Endodermal cell (in vitro differentiated cells): ENCODE data around the gene VAV3. TPM values are rescaled to one million over a fixed set of nuclear protein-coding genes. Genes with fewer than 3 reads are reported as not detected.

Experiments
- DNase-seq: peaks from one replicate; pipeline ENCODE4 v3.0.0-alpha.2; 2017
- H3K27ac ChIP-seq: 2 replicates; pipeline ENCODE4 v1.5.1; 2013; ENCODE audit warnings: mild to moderate bottlenecking, low read depth, low read length, moderate library complexity
- H3K27me3 ChIP-seq: 2 replicates; pipeline ENCODE4 v1.6.1; 2013; ENCODE audit warnings: mild to moderate bottlenecking, low read length, moderate library complexity; ENCODE audit not compliant: insufficient read depth, control insufficient read depth, poor library complexity, severe bottlenecking
- H3K36me3 ChIP-seq: 2 replicates; pipeline ENCODE4 v1.7.0; 2013; ENCODE audit warnings: mild to moderate bottlenecking, low read length, moderate library complexity; ENCODE audit not compliant: control insufficient read depth, insufficient read depth
- H3K4me1 ChIP-seq: one replicate; pipeline ENCODE4 v1.7.0; 2013; ENCODE audit warnings: low read length; ENCODE audit not compliant: control insufficient read depth, insufficient read depth
- H3K4me3 ChIP-seq: 2 replicates; pipeline ENCODE4 v1.5.1; 2013; ENCODE audit warnings: mild to moderate bottlenecking, low read length, moderate library complexity
- H3K9ac ChIP-seq: 2 replicates; pipeline ENCODE4 v1.6.1; 2013; ENCODE audit warnings: mild to moderate bottlenecking, low read length, moderate library complexity; ENCODE audit not compliant: poor library complexity, severe bottlenecking; ENCODE audit errors: extremely low read depth
- H3K9me3 ChIP-seq: 2 replicates; pipeline ENCODE4 v1.6.1; 2013; ENCODE audit warnings: mild to moderate bottlenecking, low read length, moderate library complexity; ENCODE audit not compliant: control insufficient read depth
- H3K27ac Mint-ChIP-seq: 2 replicates; pipeline ENCODE4 v1.8.0; 2020; ENCODE audit warnings: mixed read lengths
- H3K27me3 Mint-ChIP-seq: 2 replicates; pipeline ENCODE4 v1.8.0; 2021; ENCODE audit warnings: mild to moderate bottlenecking, mixed read lengths; ENCODE audit not compliant: insufficient read depth
- H3K36me3 Mint-ChIP-seq: 2 replicates; pipeline ENCODE4 v1.8.0; 2020; ENCODE audit warnings: low read depth, mixed read lengths
- H3K4me1 Mint-ChIP-seq: 2 replicates; pipeline ENCODE4 v1.8.0; 2020; ENCODE audit warnings: mixed read lengths
- H3K4me3 Mint-ChIP-seq: 2 replicates; pipeline ENCODE4 v1.8.0; 2020; ENCODE audit warnings: mild to moderate bottlenecking, moderate library complexity, mixed read lengths
- H3K9me3 Mint-ChIP-seq: 2 replicates; pipeline ENCODE4 v1.8.0; 2020; ENCODE audit warnings: mild to moderate bottlenecking, mixed read lengths
- WGBS, 2 experiments: methylation state at CpG; one replicate each; pipeline versions ENCODE4 v1.1.5 to v1.1.7; 2013; ENCODE audit warnings: missing lambda C conversion rate in 2 of 2, mixed read lengths in 1 of 2; ENCODE audit not compliant: insufficient coverage in 1 of 2, insufficient read length in 1 of 2; 5-methylcytosine and 5-hydroxymethylcytosine counted together
- total RNA-seq, 2 donors: library from RNA; stranded (reverse); fragmentation: NEBNext Ultra II Directional in 1 of 2; extraction: Animal tissue kit (Norgen Biotek cat#: 25700) in 1 of 2; gene quantifications; 2 replicates in 1 of 2; 3 replicates in 1 of 2; pipeline ENCODE4 v1.2.1, GENCODE V29; 2021
- TF ChIP-seq, protein P1 (sequence below): fragments of 200-600 bp; sonication (generic); conservative IDR thresholded peaks from 2 replicates; pipeline ENCODE4 v1.5.0; 2021; ENCODE audit warnings: antibody characterized with exemption, mild to moderate bottlenecking

The VAV3 gene
- total RNA-seq, 2 donors from 2014 or later = 6.9 to 9.6 TPM

DNA sequence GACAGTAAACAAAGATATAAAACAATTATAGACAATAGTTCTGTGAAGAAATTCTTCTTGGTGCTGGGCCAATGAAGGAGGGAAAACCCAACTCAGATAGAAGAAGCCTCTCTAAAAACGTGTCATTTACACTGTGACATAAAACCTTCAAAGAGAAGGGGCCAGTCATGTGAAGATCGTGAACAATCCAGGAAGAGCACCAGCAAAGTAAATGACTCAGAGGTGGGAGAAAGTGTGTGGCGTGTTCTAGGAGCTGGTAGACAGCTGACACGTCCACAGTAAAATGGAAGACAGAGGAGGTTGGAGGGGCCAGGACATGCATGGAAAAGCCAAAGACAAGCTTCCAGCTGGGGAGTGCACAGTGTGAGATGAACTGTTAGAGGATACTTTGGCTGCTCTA lies 143.6 kb downstream of the VAV3 start:
- no peaks in the 10 kb centered on the region for H3K27me3 Mint-ChIP-seq

DNA sequence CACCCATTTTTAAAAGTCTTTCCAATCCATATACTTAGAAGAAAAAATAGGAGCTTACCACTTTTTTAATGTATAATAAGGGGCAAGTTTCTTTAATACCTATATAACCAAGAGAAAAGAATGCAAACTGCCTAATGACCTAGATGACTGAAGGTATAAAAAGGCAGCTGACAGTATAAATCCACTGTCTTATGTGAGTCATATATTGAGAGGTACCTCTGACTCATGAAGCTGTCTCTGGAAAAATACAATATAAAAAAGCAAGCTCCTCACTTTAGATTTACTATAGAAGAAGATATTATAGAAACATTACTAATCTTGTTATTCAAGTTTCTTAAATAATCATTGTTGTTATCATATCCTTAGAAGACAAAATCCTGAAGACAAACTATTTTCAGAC lies 144.2 kb downstream of the VAV3 start:
- Mint-ChIP-seq H3K27ac (no peak overlapping the region), H3K27me3 (no peaks in the 10 kb centered on the region), H3K4me1 (peaks cover 18% of the 10 kb centered on the region), H3K9me3 (peaks cover 9% of the 10 kb centered on the region), H3K4me3 (no peak overlapping the region), H3K36me3 (peaks cover 8% of the 10 kb centered on the region)
- H3K27ac ChIP-seq = no peak overlapping the region
- no peak overlapping the region for H3K9ac ChIP-seq
- H3K27me3 ChIP-seq = no peaks in the 10 kb centered on the region
- H3K4me3 ChIP-seq = no peak overlapping the region
- H3K4me1 ChIP-seq = no peaks in the 10 kb centered on the region
- no peaks in the 10 kb centered on the region for H3K9me3 ChIP-seq
- TF ChIP-seq, protein P1, sequence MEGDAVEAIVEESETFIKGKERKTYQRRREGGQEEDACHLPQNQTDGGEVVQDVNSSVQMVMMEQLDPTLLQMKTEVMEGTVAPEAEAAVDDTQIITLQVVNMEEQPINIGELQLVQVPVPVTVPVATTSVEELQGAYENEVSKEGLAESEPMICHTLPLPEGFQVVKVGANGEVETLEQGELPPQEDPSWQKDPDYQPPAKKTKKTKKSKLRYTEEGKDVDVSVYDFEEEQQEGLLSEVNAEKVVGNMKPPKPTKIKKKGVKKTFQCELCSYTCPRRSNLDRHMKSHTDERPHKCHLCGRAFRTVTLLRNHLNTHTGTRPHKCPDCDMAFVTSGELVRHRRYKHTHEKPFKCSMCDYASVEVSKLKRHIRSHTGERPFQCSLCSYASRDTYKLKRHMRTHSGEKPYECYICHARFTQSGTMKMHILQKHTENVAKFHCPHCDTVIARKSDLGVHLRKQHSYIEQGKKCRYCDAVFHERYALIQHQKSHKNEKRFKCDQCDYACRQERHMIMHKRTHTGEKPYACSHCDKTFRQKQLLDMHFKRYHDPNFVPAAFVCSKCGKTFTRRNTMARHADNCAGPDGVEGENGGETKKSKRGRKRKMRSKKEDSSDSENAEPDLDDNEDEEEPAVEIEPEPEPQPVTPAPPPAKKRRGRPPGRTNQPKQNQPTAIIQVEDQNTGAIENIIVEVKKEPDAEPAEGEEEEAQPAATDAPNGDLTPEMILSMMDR = no peak
- H3K36me3 ChIP-seq = no peaks in the 10 kb centered on the region
- DNase-seq = no peak

More for the DNA sequence above, 143.6 kb downstream of the VAV3 start:
- Histone ChIP-seq H3K4me1 (no peaks in the 10 kb centered on the region), H3K9me3 (no peaks in the 10 kb centered on the region), H3K36me3 (no peaks in the 10 kb centered on the region), H3K9ac (no peak overlapping the region), H3K27me3 (no peaks in the 10 kb centered on the region), H3K27ac (no peak overlapping the region), H3K4me3 (no peak overlapping the region)
- H3K4me1 Mint-ChIP-seq = peaks cover 18% of the 10 kb centered on the region
- peaks cover 9% of the 10 kb centered on the region for H3K9me3 Mint-ChIP-seq
- no peak overlapping the region for H3K27ac Mint-ChIP-seq
- WGBS, 2 experiments = 85 to 100% methylated on average over 1 to 4 of the region's 4 CpGs
- DNase-seq = no peak
- TF ChIP-seq, protein P1 = no peak
- H3K4me3 Mint-ChIP-seq = no peak overlapping the region
- H3K36me3 Mint-ChIP-seq = peaks cover 8% of the 10 kb centered on the region

DNA sequence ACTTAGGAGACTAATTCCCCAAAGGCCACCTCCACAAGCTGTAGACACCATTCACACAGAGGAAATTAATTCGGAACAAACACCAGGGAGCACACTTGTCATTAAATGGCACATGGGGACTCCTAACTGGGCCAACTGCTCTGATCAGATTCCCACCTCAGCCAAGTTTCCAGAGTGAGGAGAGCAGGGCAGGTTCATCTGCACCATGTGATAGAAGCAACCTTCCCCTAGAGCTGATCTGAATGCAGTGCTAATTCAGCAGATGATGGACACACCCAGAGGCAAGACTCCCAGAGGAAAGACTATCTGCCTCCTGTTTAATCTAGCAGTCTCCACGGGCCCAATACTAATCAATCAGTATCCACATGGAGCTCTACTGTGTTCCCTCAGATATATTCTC lies 147.0 kb downstream of the VAV3 start:
- Mint-ChIP-seq H3K4me3 (no peak overlapping the region), H3K4me1 (peaks cover 15% of the 10 kb centered on the region), H3K36me3 (peaks cover 2% of the 10 kb centered on the region), H3K27ac (no peak overlapping the region), H3K27me3 (no peaks in the 10 kb centered on the region), H3K9me3 (peaks cover 2% of the 10 kb centered on the region)
- no peak for DNase-seq
- Histone ChIP-seq H3K9ac (no peak overlapping the region), H3K27ac (no peak overlapping the region), H3K27me3 (no peaks in the 10 kb centered on the region), H3K36me3 (no peaks in the 10 kb centered on the region), H3K4me1 (no peaks in the 10 kb centered on the region), H3K9me3 (no peaks in the 10 kb centered on the region), H3K4me3 (no peak overlapping the region)
- TF ChIP-seq, protein P1 = no peak
- WGBS, 2 experiments = 89 to 100% methylated on average over 1 to 2 of the region's 2 CpGs
